Measurements from ENCODE around the gene RPLP1.
"Not testable (repeated sequence)": the region's sequence is repeated elsewhere in the genome, so short reads cannot be mapped to it uniquely, and the experiment has no call there.

Gene RPLP1

GRCh38 chr15:69443032-69443611 is 9.5 kb upstream of the RPLP1 start:
- DNase-seq = no peak

GRCh38 chr15:69444686-69445085 is 7.9 kb upstream of the RPLP1 start:
- no peak for DNase-seq

GRCh38 chr15:69446953-69447352 is 5.7 kb upstream of the RPLP1 start:
- DNase-seq = no peak

GRCh38 chr15:69450221-69450620 is 2.4 kb upstream of the RPLP1 start:
- not testable (repeated sequence) for DNase-seq

GRCh38 chr15:69450968-69451695 is 1.5 kb upstream of the RPLP1 start:
- DNase-seq = no peak

GRCh38 chr15:69451951-69452691 is 497 bp upstream of the RPLP1 start:
- DNase-seq = peak; percentile 75

GRCh38 chr15:69454953-69455352 is 2.3 kb downstream of the RPLP1 start:
- no peak for DNase-seq

- DNase-seq = no peak
Observed at GRCh38 chr15:69456208-69457166, 3.9 kb downstream of the RPLP1 start.

GRCh38 chr15:69457304-69458280 is 5.0 kb downstream of the RPLP1 start:
- no peak for DNase-seq

GRCh38 chr15:69459066-69459465 is 6.4 kb downstream of the RPLP1 start:
- no peak for DNase-seq

GRCh38 chr15:69460481-69460880 is 7.9 kb downstream of the RPLP1 start:
- no peak for DNase-seq

GRCh38 chr15:69462030-69462492 is 9.4 kb downstream of the RPLP1 start:
- DNase-seq = no peak

- DNase-seq = peak; percentile 86
Observed at GRCh38 chr15:69462493-69463181, 10.0 kb downstream of the RPLP1 start.

- DNase-seq = peak; percentile 18
Observed at GRCh38 chr15:69463182-69463756, 10.7 kb downstream of the RPLP1 start.

- DNase-seq = no peak
Observed at GRCh38 chr15:69465253-69465652, 12.6 kb downstream of the RPLP1 start.

- DNase-seq = no peak
Observed at GRCh38 chr15:69466733-69467132, 14.1 kb downstream of the RPLP1 start.

GRCh38 chr15:69467636-69468035 is 15.0 kb downstream of the RPLP1 start:
- no peak for DNase-seq

GRCh38 chr15:69468241-69469121 is 15.9 kb downstream of the RPLP1 start:
- peak; percentile 50 for DNase-seq

GRCh38 chr15:69469467-69470201 is 17.0 kb downstream of the RPLP1 start:
- no peak for DNase-seq
